ENCODE measurements around the gene AMN. TPM values are rescaled to one million over a fixed set of nuclear protein-coding genes. Genes with fewer than 3 reads are reported as not detected.
A peak's percentile ranks its signal among the peaks of the same experiment; 100 is the strongest.

Gene AMN
- total RNA-seq, 1 donor from 2014 or later = 0.40 TPM

DNA sequence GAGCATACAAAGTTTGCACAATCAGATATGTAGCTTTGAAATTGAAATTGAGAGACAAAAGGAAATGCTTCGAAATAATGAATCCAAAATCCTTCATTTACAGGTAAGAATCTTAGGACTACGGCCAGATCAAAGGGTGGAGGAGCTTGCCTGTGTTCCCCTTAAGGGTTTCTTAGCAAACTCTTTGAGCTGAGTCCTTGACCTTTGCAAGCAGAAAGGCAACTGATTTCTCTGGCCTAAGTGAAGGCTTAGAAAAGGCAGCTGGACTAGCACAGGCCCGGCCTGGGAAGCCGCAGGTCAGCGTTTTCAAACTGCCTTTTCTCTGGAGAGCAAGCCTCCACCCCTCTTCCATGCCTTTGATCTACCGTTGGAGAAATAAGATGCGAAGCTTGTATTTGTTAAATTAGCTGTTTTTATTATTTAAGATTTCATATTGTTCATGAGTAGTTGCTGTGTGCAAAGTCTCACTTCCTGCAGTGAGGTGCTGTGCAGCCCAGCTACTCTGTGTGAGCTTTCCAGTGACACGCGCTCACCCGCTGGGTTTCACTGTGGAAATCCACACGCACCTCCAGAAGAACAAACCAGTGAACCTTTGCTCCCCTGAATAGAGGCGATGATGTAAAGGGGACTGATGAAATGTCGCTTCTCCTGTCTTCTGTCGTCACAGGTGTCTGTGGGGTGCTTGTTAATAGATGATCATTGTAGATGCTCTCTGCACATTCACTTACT, 25.0 kb upstream of the AMN start:
- no peak for ATAC-seq

DNA sequence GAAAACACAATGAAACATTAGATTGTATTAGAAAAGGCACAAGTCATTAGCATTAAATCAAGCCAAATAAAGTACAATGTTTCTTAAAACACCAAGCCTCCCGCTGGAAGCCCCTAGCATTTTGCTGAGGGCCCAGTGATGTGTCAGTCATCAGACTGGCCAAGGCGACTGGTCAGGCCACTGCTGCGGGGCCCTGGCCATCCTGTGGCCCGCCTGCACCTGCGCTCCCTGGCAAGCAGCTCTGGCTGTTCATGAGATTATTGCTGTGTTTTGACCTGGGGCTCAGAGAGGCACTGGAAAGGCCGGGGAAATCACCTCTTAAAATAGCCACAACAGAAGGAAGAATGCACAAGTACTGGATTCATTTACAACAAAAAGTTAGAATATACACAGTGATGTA, 24.2 kb upstream of the AMN start:
- no peak for DNase-seq (ENCODE audit: low spot score)
- intact Hi-C loops (cut with DNase I) = no loop called here
- ATAC-seq = no peak

More for the DNA sequence above, 25.0 kb upstream of the AMN start:
- intact Hi-C loops (cut with DNase I) = no loop called here
- DNase-seq (ENCODE audit: low spot score) = no peak

DNA sequence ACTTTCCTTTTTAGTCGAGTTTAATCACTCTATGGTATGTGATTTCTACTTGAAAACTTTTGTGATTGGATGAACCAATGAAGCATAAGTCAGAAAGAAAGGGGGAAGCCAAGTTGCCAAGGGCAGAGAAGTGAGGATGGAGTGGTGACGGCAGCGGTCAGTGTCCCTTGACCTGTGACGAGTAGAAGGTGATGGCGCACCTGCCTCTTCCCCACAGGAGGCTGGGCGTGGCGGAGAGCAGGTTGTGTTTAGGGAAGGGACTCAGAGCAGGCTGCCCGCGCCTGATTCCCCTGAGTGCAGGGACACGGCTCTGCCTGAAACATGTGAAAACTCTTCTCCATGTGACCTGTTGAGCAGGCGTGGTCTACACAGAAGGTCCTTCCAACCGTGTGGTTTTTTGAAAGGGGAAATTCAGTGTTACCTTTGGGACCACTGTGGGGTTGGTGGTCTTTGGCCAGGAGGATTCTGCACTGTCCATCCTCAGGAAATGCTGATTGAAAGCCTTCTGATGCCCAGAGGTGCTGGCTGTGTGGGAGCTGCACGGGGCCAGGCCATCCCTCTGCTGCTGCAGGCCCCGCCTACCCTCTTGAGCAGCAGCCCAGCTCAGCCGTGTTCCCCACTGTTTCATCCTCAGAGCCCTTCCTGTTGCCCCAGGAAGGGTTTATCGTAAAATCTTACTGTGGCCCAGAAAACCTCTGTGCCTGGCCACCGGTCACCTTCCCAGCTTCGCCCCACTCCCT, 23.5 kb upstream of the AMN start:
- intact Hi-C loops (cut with DNase I) = no loop called here
- ATAC-seq (no peak), DNase-seq (ENCODE audit: low spot score) (no peak)

- DNase-seq (ENCODE audit: low spot score) (no peak), ATAC-seq (no peak)
- intact Hi-C loops (cut with DNase I) = no loop called here
Observed at GRCh38 chr14:102899516-102899900, 23.0 kb upstream of the AMN start.

GRCh38 chr14:102900631-102901571, 21.6 kb upstream of the AMN start:
- intact Hi-C loops (cut with DNase I) = no loop called here
- ATAC-seq (no peak), DNase-seq (ENCODE audit: low spot score) (no peak)

DNA sequence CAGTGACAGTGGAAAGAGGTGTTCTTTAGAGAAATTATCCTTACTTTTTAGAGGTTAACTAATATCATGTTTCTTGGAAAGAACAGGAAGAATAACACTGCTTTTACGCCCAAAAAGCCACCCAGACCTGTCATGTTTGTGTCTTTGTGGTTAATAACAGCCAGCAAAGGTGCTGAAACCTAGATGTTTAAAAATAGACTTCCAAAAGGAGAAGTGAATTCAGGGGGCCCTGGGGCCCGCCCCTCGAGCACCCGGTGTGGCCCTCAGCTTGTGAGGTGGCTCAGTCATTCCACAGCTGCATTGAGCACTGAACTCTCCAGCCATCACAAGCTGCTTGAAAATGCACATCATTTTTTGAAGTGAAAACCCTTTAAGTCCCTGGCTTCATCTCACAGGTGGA, 20.8 kb upstream of the AMN start:
- intact Hi-C loops (cut with DNase I) = no loop called here
- DNase-seq (ENCODE audit: low spot score) = peak; percentile 17
- ATAC-seq = no peak

GRCh38 chr14:102902086-102902485, 20.4 kb upstream of the AMN start:
- DNase-seq (ENCODE audit: low spot score) (no peak), ATAC-seq (no peak)
- intact Hi-C loops (cut with DNase I) = no loop called here

DNA sequence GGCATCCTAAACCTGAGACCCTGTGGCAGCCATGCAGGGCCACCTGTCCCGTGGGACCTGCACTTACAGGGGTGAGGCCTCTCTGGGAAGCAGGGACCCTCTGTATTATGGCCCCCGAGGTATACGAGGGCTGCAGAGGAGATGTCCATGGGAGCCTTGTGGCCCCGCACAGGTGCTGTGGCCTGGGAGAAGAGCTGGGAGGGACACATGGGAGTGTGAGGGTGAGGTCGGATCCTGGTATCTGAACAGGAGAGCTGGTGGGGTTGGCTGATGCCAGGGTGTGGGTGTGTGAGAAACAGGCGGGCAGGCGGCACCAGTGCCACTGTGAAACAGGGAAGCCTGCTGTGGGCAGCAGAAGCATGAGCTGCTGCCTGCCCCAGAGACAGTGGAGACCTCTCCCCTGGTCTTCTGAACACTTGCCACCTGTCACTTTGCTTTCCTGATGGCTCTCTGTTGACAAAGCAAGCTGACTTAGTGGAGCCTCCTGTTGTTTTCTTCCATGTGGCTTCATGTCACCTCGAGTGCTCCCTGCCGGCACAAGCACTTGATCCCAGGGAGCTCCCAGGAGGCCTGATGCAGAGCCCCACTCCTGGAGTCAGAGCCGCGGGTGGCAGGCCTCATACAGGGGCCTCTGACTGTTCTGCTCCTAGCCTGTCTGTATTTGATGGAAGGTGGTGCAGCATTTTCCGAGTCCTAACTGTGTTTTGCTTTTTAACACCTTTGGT, 19.8 kb upstream of the AMN start:
- ATAC-seq (no peak), DNase-seq (ENCODE audit: low spot score) (peak; percentile 36)
- intact Hi-C loops (cut with DNase I) = no loop called here

DNA sequence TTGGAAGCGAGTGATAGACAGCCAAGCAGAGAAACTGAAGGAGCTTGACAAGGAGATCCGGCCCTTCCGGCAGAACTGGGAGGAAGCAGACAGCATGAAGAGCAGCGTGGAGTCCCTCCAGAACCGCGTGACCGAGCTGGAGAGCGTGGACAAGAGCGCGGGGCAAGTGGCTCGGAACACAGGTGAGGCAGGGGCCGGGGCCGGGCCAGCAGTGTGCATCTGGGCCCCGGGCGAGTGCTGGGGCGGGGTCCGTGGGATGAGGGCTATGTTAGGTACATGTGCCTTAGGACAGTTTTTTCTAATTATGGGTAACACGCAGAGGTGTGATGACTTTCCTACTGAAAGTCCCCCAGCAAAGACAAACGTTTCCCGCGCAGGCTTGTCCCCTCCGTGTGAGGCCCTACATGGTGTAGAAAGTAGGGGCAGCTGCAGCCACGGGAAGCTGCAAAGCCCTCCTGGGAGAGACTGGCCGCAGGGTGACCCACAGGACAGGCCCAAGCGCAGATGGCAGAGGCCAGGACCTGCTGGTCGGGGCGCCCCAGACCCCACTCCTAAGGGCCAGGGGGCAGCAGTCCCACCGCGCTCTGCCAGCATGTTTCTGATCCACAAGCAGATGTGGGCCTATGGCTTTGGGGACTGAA, 19.1 kb upstream of the AMN start:
- intact Hi-C loops (cut with DNase I) = no loop called here
- no peak for ATAC-seq
- peak; percentile 53 for DNase-seq (ENCODE audit: low spot score)

GRCh38 chr14:102903889-102904512, 18.5 kb upstream of the AMN start:
- DNase-seq (ENCODE audit: low spot score) (no peak), ATAC-seq (no peak)
- intact Hi-C loops (cut with DNase I) = no loop called here

DNA sequence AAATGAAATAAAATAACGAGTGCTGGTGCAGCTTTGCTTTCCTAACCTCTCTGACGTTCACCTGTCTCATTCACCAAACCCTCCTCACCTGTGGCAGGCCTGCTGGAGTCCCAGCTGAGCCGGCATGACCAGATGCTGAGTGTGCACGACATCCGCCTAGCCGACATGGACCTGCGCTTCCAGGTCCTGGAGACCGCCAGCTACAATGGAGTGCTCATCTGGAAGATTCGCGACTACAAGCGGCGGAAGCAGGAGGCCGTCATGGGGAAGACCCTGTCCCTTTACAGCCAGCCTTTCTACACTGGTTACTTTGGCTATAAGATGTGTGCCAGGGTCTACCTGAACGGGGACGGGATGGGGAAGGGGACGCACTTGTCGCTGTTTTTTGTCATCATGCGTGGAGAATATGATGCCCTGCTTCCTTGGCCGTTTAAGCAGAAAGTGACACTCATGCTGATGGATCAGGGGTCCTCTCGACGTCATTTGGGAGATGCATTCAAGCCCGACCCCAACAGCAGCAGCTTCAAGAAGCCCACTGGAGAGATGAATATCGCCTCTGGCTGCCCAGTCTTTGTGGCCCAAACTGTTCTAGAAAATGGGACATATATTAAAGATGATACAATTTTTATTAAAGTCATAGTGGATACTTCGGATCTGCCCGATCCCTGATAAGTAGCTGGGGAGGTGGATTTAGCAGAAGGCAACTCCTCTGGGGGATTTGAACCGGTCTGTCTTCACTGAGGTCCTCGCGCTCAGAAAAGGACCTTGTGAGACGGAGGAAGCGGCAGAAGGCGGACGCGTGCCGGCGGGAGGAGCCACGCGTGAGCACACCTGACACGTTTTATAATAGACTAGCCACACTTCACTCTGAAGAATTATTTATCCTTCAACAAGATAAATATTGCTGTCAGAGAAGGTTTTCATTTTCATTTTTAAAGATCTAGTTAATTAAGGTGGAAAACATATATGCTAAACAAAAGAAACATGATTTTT, 17.1 kb upstream of the AMN start:
- intact Hi-C loops (cut with DNase I) = no loop called here
- no peak for ATAC-seq
- peak; percentile 51 for DNase-seq (ENCODE audit: low spot score)

DNA sequence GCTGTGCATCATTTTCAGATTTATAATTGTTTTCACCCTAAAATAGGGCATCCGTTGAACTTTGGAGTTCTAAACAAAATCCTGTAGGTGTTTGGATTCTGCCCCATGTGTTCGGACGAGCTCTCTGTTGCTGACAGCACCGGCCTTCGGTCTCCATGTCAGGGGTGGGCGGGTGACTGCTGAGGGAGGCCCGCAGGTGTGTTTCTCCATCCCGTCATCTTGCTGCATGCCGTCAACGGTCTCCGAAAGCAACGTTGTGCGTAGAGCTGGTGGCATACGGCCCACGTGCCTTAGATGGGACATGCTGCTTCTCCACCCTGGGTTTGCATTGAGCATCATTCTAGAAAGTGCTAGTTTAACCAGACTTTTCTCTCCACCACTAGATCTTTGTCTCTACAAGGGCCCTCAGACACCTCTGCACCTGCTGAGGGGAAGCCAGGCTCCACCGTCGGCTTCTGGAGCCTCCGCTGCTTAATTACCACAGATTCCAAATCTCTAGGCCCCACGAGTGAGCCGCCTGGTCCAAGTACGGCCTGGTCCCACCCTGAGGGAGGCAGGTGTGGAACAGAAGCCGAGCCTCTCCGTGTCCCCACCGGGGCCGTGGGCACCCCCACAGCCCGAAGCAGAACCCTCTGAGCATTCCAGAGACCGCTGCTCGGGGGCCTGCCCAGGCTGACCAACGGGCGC, 15.7 kb upstream of the AMN start:
- ATAC-seq (no peak), DNase-seq (ENCODE audit: low spot score) (no peak)
- intact Hi-C loops (cut with DNase I) = no loop called here

DNA sequence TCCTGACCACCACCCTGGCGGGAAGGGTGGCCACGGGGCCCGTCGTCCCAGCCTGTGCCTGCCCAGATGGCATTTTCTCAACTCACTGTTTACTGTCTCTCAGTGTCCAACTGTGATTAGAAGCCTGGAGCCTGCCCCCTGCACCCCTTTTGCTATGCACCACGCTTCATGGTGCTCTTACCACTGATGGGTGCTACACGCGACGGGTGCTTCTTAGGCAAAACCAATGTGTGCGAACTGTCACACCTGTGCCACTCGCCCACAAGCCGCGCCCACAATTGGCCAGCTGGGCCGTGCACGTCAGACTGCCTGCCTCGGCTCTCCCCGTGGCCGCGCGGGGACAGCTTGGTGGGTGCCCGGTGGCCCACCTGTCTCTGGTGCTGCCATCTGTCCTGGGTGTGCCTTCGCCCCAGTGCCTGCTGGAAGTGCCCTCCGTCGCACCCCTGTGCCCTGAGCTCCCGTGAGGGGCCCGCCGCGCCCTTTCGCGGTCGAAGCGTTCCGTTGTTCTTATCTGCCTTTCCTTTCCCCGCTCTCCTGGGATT, 15.1 kb upstream of the AMN start:
- DNase-seq (ENCODE audit: low spot score) (no peak), ATAC-seq (no peak)
- intact Hi-C loops (cut with DNase I) = no loop called here

GRCh38 chr14:102907980-102908730, 14.3 kb upstream of the AMN start:
- ATAC-seq (no peak), DNase-seq (ENCODE audit: low spot score) (no peak)
- intact Hi-C loops (cut with DNase I) = no loop called here

DNA sequence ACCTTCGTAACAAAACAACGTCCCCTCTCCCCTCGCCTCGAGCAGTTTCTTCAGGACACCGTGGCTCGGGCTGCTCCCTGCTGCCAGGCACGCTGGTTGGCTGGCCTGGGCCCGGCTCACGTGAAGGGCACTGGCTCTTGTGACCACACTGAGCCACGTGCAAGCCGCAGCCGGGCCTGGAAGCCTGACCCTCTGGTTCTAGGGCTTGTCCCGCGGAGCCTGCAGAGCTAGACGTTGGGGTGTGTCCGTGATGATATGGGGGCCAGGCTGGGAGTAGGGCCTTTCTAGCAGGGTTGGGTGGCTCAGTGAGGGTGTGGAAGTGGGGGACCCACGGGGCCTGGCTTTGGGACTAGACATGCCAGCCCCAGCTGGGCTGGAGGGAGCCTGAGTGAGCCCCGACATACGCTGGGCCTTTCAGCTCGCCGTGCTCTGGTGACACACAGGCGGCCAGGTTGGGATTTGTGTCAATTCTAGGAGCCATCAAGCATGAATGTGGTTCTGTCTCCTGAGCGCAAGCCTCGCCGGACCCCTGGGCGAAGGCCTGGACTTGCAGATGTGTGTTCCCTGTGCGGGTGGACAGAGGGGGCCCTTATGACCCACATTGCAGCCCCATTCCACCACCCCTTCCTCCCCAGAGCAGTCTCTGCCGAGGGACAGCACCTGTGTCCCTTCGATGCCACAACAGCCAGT, 13.6 kb upstream of the AMN start:
- intact Hi-C loops (cut with DNase I) = no loop called here
- no peak for ATAC-seq
- no peak for DNase-seq (ENCODE audit: low spot score)
